Tibial nerve (tissue), 3 donors: ENCODE data around the gene HIP1.
"Not testable (repeated sequence)": the region's sequence is repeated elsewhere in the genome, so short reads cannot be mapped to it uniquely, and the experiment has no call there.

Experiments
- CTCF ChIP-seq, 5 experiments: fragments of 200-600 bp in 3 of 5; fragments of 450-650 bp in 2 of 5; sonication (generic) in 3 of 5; IDR thresholded peaks; one replicate each; pipeline ENCODE4 v1.5.1; 2016 to 2019; ENCODE audit warnings: antibody characterized with exemption in 5 of 5, mild to moderate bottlenecking in 3 of 5, moderate library complexity in 2 of 5
- POLR2A ChIP-seq, 2 donors: fragments of 450-650 bp; IDR thresholded peaks; one replicate each; pipeline ENCODE4 v1.6.1; 2017; ENCODE audit warnings: antibody characterized with exemption in 2 of 2, mild to moderate bottlenecking in 2 of 2, moderate library complexity in 2 of 2

DNA sequence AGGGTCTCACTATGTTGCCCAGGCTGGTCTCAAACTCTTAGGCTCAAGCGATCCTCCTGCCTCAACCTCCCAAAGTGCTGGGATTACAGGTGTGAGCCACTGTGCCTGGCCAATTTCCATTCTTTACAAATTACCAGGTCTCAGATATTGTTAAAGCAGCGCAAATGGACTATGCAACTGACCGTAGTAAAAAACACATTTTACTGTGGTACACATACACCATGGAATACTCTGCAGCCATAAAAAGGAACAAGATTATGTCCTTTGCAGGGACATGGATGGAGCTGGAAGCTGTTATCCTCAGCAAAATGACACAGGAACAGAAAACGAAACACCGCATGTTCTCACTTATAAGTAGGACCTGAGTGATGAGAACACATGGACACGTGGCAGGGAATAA is 106.2 kb downstream of the HIP1 start:
- TF ChIP-seq POLR2A, CTCF (IDR thresholded peaks at IDR 0.05): not testable (repeated sequence)
